Measurements from ENCODE around the gene TPK1. TPM values are rescaled to one million over a fixed set of nuclear protein-coding genes. Genes with fewer than 3 reads are reported as not detected.

TPK1 gene
- total and polyA plus RNA-seq, 2 donors = 6.7 to 7.4 TPM

DNA sequence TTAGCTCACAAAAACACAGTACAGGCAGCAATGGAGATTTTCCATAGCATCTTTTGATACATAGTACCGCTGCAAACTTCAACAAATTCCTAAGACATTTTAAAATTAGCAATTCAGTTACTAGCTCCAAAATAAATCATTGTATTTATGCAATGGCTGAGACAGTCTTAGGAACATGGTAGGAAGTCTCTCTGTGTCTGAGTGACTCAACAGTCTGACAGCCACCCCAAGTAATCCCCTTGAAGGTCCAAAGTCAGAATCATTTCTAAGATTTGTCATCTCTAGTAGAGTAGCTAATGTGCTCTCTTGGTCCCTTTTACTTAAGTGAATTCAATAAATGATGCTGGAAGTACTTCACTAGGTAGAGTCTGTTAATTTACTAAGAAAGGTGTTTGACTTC lies 338.6 kb downstream of the TPK1 start:
- H3K9me3 ChIP-seq (ENCODE audit: control insufficient read depth in 2 of 2, insufficient read depth in 1 of 2, low read length in 1 of 2) = no peaks in the 10 kb centered on the region
- no peak for DNase-seq (ENCODE audit: low read depth in 6 of 9, low spot score in 9 of 9)
- no peak overlapping the region for H3K27ac ChIP-seq (ENCODE audit: low read depth in 1 of 2, low read length in 1 of 2)
- 60% methylated on average over 1 of the region's 1 CpG for WGBS
- H3K27me3 ChIP-seq (ENCODE audit: control insufficient read depth in 2 of 2, insufficient read depth in 1 of 2, low read length in 1 of 2) = no peaks in the 10 kb centered on the region
- H3K36me3 ChIP-seq (ENCODE audit: control insufficient read depth in 2 of 2, insufficient read depth in 2 of 2, low read length in 1 of 2) = no peaks in the 10 kb centered on the region
- H3K4me3 ChIP-seq (ENCODE audit: low read length in 2 of 2) = no peak overlapping the region
- no peaks in the 10 kb centered on the region for H3K4me1 ChIP-seq (ENCODE audit: control insufficient read depth in 2 of 2, insufficient read depth in 2 of 2, low read length in 2 of 2)

DNA sequence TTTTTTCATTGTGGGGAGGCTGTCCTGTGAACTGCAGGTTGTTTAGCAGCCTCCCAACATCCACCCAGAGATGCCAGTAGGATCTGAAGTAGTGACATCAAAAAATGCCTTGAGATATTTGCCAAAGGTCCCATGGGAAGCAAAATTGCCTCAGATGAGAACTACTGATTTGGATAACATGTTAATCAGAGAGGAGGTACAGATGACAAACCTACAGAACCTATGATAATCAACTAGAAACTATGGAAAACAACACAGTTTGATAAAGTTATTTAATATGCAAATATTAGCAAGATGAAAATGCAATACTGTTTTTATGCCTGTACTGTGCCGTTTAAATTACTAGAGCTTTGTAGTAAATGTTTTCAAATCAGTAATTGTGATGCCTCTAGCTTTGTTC lies 341.5 kb downstream of the TPK1 start:
- H3K9me3 ChIP-seq (ENCODE audit: control insufficient read depth in 2 of 2, insufficient read depth in 1 of 2, low read length in 1 of 2) = no peaks in the 10 kb centered on the region
- no peak for DNase-seq (ENCODE audit: low read depth in 6 of 9, low spot score in 9 of 9)
- no peak overlapping the region for H3K27ac ChIP-seq (ENCODE audit: low read depth in 1 of 2, low read length in 1 of 2)
- H3K27me3 ChIP-seq (ENCODE audit: control insufficient read depth in 2 of 2, insufficient read depth in 1 of 2, low read length in 1 of 2) = no peaks in the 10 kb centered on the region
- H3K36me3 ChIP-seq (ENCODE audit: control insufficient read depth in 2 of 2, insufficient read depth in 2 of 2, low read length in 1 of 2) = no peaks in the 10 kb centered on the region
- H3K4me1 ChIP-seq (ENCODE audit: control insufficient read depth in 2 of 2, insufficient read depth in 2 of 2, low read length in 2 of 2) = no peaks in the 10 kb centered on the region
- no peak overlapping the region for H3K4me3 ChIP-seq (ENCODE audit: low read length in 2 of 2)
- WGBS = 99% methylated on average over 1 of the region's 1 CpG

DNA sequence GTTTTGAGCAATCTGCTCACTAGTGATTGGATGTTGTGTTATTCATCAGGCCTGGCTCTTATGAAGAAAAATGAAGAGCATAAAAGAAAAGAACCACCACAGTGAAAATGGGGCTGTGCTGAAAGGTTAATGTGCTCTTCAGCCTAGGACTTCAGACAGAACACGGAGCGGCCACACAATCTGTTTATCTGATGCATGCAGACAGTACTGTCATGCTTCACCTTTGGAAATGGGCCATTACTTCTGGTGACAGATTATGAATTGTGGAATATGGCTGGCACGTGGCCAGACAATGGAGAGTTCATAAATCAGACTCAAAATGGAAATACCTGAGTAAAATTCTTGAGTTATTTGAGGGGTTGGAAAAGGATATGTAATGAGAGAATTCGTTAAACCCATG lies 346.3 kb downstream of the TPK1 start:
- Histone ChIP-seq H3K36me3 (ENCODE audit: control insufficient read depth in 2 of 2, insufficient read depth in 2 of 2, low read length in 1 of 2) (no peaks in the 10 kb centered on the region), H3K9me3 (ENCODE audit: control insufficient read depth in 2 of 2, insufficient read depth in 1 of 2, low read length in 1 of 2) (no peaks in the 10 kb centered on the region), H3K4me3 (ENCODE audit: low read length in 2 of 2) (no peak overlapping the region), H3K27ac (ENCODE audit: low read depth in 1 of 2, low read length in 1 of 2) (no peak overlapping the region), H3K27me3 (ENCODE audit: control insufficient read depth in 2 of 2, insufficient read depth in 1 of 2, low read length in 1 of 2) (no peaks in the 10 kb centered on the region), H3K4me1 (ENCODE audit: control insufficient read depth in 2 of 2, insufficient read depth in 2 of 2, low read length in 2 of 2) (no peaks in the 10 kb centered on the region)
- DNase-seq (ENCODE audit: low read depth in 6 of 9, low spot score in 9 of 9) = no peak
- WGBS = 69% methylated on average over 4 of the region's 4 CpGs

DNA sequence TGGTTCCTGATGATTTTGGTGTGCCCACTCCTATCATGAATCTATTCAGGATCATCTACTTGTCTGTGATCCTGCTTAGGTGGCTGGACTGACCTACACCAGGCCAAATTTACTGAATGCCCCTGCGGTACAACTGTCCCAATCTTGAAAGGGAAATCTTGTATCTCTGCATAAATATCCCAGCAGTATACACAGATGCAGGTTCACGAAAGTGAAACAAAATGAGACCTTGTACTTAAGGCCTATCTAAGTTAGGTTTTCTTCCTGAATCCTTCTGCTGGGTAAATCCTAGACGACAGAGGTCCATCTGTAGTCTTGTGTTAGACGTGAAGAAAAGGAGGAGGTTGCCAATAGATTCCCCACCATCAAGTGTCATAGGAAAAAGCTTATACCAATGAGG lies 346.9 kb downstream of the TPK1 start:
- no peak overlapping the region for H3K4me3 ChIP-seq (ENCODE audit: low read length in 2 of 2)
- H3K36me3 ChIP-seq (ENCODE audit: control insufficient read depth in 2 of 2, insufficient read depth in 2 of 2, low read length in 1 of 2) = no peaks in the 10 kb centered on the region
- H3K27me3 ChIP-seq (ENCODE audit: control insufficient read depth in 2 of 2, insufficient read depth in 1 of 2, low read length in 1 of 2) = no peaks in the 10 kb centered on the region
- 90% methylated on average over 4 of the region's 4 CpGs for WGBS
- no peaks in the 10 kb centered on the region for H3K9me3 ChIP-seq (ENCODE audit: control insufficient read depth in 2 of 2, insufficient read depth in 1 of 2, low read length in 1 of 2)
- no peaks in the 10 kb centered on the region for H3K4me1 ChIP-seq (ENCODE audit: control insufficient read depth in 2 of 2, insufficient read depth in 2 of 2, low read length in 2 of 2)
- H3K27ac ChIP-seq (ENCODE audit: low read depth in 1 of 2, low read length in 1 of 2) = no peak overlapping the region
- no peak for DNase-seq (ENCODE audit: low read depth in 6 of 9, low spot score in 9 of 9)

DNA sequence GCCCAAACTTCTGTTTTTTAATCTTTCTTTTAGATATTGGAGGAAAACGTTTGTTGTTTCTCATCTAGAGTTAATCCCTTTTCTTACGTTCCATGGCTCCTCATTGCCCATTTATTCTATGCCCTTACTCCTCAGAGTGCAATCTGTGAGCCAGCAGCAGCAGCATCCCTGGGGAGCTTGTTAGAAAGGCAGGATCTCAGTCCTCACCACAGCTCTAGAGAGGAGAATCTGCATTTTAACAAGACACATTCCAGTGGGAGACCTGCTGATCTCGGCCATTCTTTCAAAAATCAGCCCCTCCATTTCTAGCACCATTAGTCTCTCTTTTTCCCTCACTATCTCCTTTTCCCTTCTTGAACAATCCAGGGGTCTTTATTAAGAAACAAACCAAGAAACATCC lies 348.0 kb downstream of the TPK1 start:
- H3K9me3 ChIP-seq (ENCODE audit: control insufficient read depth in 2 of 2, insufficient read depth in 1 of 2, low read length in 1 of 2) = no peaks in the 10 kb centered on the region
- H3K27me3 ChIP-seq (ENCODE audit: control insufficient read depth in 2 of 2, insufficient read depth in 1 of 2, low read length in 1 of 2) = no peaks in the 10 kb centered on the region
- no peaks in the 10 kb centered on the region for H3K4me1 ChIP-seq (ENCODE audit: control insufficient read depth in 2 of 2, insufficient read depth in 2 of 2, low read length in 2 of 2)
- no peak overlapping the region for H3K27ac ChIP-seq (ENCODE audit: low read depth in 1 of 2, low read length in 1 of 2)
- 91% methylated on average over 3 of the region's 3 CpGs for WGBS
- H3K36me3 ChIP-seq (ENCODE audit: control insufficient read depth in 2 of 2, insufficient read depth in 2 of 2, low read length in 1 of 2) = no peaks in the 10 kb centered on the region
- no peak overlapping the region for H3K4me3 ChIP-seq (ENCODE audit: low read length in 2 of 2)
- no peak for DNase-seq (ENCODE audit: low read depth in 6 of 9, low spot score in 9 of 9)

DNA sequence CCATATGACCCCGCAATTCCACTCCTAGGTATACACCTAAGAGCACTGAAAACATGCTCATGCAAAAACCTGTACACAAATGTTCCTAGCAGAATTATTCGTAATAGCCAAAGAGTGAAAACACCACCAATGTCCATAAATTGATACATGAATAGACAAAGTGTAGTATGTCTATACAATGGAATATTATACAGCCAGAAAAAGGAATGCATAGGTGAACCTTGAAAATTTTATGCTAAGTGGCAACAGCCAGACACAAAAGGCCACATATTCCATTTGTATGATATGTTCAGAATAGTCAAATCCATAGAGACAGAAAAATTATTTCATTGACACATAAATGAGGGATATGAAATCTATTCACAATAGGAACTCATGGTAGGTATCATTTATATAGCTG lies 351.4 kb downstream of the TPK1 start:
- H3K27ac ChIP-seq (ENCODE audit: low read depth in 1 of 2, low read length in 1 of 2) = no peak overlapping the region
- no peaks in the 10 kb centered on the region for H3K36me3 ChIP-seq (ENCODE audit: control insufficient read depth in 2 of 2, insufficient read depth in 2 of 2, low read length in 1 of 2)
- H3K9me3 ChIP-seq (ENCODE audit: control insufficient read depth in 2 of 2, insufficient read depth in 1 of 2, low read length in 1 of 2) = no peaks in the 10 kb centered on the region
- no peak overlapping the region for H3K4me3 ChIP-seq (ENCODE audit: low read length in 2 of 2)
- H3K4me1 ChIP-seq (ENCODE audit: control insufficient read depth in 2 of 2, insufficient read depth in 2 of 2, low read length in 2 of 2) = no peaks in the 10 kb centered on the region
- DNase-seq (ENCODE audit: low read depth in 6 of 9, low spot score in 9 of 9) = no peak
- no peaks in the 10 kb centered on the region for H3K27me3 ChIP-seq (ENCODE audit: control insufficient read depth in 2 of 2, insufficient read depth in 1 of 2, low read length in 1 of 2)
- 94% methylated on average over 2 of the region's 2 CpGs for WGBS

DNA sequence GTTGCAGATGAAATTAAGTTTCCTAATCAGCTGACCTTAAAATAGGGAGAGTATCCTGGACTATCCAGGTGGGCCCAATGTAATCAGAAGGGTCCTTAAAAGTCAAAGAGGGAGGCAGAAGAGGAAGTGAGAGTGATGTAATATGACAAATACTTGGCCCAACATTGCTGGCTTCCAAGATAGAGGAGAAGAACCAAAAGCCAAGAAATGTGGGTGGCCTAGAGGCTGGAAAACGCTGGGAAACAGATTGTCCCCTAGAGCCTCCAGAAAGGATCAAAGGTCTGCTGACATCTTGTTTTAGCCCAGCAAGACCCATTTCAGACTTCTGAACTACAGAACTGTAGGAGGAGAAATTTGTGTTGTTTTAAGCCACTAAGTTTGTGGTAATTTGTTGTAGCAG lies 352.7 kb downstream of the TPK1 start:
- H3K9me3 ChIP-seq (ENCODE audit: control insufficient read depth in 2 of 2, insufficient read depth in 1 of 2, low read length in 1 of 2) = no peaks in the 10 kb centered on the region
- WGBS = 90% methylated on average over 1 of the region's 1 CpG
- H3K4me3 ChIP-seq (ENCODE audit: low read length in 2 of 2) = no peak overlapping the region
- no peak for DNase-seq (ENCODE audit: low read depth in 6 of 9, low spot score in 9 of 9)
- H3K4me1 ChIP-seq (ENCODE audit: control insufficient read depth in 2 of 2, insufficient read depth in 2 of 2, low read length in 2 of 2) = no peaks in the 10 kb centered on the region
- H3K27me3 ChIP-seq (ENCODE audit: control insufficient read depth in 2 of 2, insufficient read depth in 1 of 2, low read length in 1 of 2) = no peaks in the 10 kb centered on the region
- H3K36me3 ChIP-seq (ENCODE audit: control insufficient read depth in 2 of 2, insufficient read depth in 2 of 2, low read length in 1 of 2) = no peaks in the 10 kb centered on the region
- no peak overlapping the region for H3K27ac ChIP-seq (ENCODE audit: low read depth in 1 of 2, low read length in 1 of 2)

DNA sequence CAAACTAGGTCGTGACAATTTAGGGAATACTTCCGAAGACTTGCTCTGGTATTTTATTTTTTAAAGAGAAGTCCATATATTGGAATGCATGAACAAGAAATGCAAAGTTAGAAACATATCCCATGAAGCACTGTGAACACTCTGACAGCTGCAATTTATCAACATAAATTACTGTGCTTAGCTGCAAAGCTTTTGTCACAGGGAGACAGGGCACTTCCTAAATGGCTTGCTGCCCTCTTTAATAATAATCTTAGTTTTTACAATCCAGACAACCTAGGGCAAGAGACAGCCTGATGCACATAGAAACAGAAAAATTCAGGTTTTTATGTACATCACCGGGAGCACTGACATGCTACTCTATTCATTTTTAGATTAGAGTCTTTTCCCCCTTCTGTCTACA lies 354.0 kb downstream of the TPK1 start:
- Histone ChIP-seq H3K27me3 (ENCODE audit: control insufficient read depth in 2 of 2, insufficient read depth in 1 of 2, low read length in 1 of 2) (no peaks in the 10 kb centered on the region), H3K4me1 (ENCODE audit: control insufficient read depth in 2 of 2, insufficient read depth in 2 of 2, low read length in 2 of 2) (no peaks in the 10 kb centered on the region), H3K9me3 (ENCODE audit: control insufficient read depth in 2 of 2, insufficient read depth in 1 of 2, low read length in 1 of 2) (no peaks in the 10 kb centered on the region), H3K4me3 (ENCODE audit: low read length in 2 of 2) (no peak overlapping the region), H3K36me3 (ENCODE audit: control insufficient read depth in 2 of 2, insufficient read depth in 2 of 2, low read length in 1 of 2) (no peaks in the 10 kb centered on the region), H3K27ac (ENCODE audit: low read depth in 1 of 2, low read length in 1 of 2) (no peak overlapping the region)
- WGBS = 79% methylated on average over 3 of the region's 3 CpGs
- DNase-seq (ENCODE audit: low read depth in 6 of 9, low spot score in 9 of 9) = no peak

DNA sequence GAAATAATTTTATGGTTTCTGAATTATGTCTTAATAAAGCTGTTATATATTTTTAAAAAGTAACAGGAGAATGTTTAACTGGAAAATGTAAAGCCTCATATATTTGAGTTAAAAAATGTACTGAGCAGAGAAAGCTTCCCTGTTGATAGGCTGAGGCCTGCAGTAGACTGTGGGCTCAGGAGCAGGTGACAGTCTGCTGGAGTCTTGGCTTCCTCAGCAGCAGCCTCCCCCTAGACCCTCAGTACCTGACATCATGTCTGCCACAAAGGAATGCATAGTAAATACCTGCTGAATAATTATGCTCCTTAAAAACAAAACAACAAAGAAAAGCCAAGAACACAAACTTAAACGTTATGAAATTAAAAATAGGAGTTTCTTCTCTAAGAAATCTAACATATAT lies 358.5 kb downstream of the TPK1 start:
- H3K4me3 ChIP-seq (ENCODE audit: low read length in 2 of 2) = no peak overlapping the region
- H3K9me3 ChIP-seq (ENCODE audit: control insufficient read depth in 2 of 2, insufficient read depth in 1 of 2, low read length in 1 of 2) = no peaks in the 10 kb centered on the region
- no peak overlapping the region for H3K27ac ChIP-seq (ENCODE audit: low read depth in 1 of 2, low read length in 1 of 2)
- H3K36me3 ChIP-seq (ENCODE audit: control insufficient read depth in 2 of 2, insufficient read depth in 2 of 2, low read length in 1 of 2) = no peaks in the 10 kb centered on the region
- no peaks in the 10 kb centered on the region for H3K27me3 ChIP-seq (ENCODE audit: control insufficient read depth in 2 of 2, insufficient read depth in 1 of 2, low read length in 1 of 2)
- WGBS = 83% methylated on average over 1 of the region's 1 CpG
- DNase-seq (ENCODE audit: low read depth in 6 of 9, low spot score in 9 of 9) = no peak
- H3K4me1 ChIP-seq (ENCODE audit: control insufficient read depth in 2 of 2, insufficient read depth in 2 of 2, low read length in 2 of 2) = no peaks in the 10 kb centered on the region

Data from thymus (tissue), 11 donors.